ENCODE data around the gene FAM53A. TPM values are rescaled to one million over a fixed set of nuclear protein-coding genes. Genes with fewer than 3 reads are reported as not detected.

Gene FAM53A
- total RNA-seq, 1 experiment from 2014 or later: 1.6 TPM

- ChIA-PET CTCF (no interaction called here), POLR2A (ENCODE audit: low non-redundant PET) (no interaction called here)
- intact Hi-C loops (cut with micrococcal nuclease; ENCODE audit: unreplicated experiment): no loop called here
- no TSS peak for BruUV-seq (replicated peaks)
- no peaks in the 10 kb centered on the region for H3K36me3 ChIP-seq (ENCODE audit: insufficient read depth, low read length, poor library complexity, severe bottlenecking)
- no peaks in the 10 kb centered on the region for H3K4me1 ChIP-seq (ENCODE audit: insufficient read depth, low read length, poor library complexity, severe bottlenecking)
- no peak overlapping the region for H3K27ac ChIP-seq (ENCODE audit: low read depth, low read length, poor library complexity, severe bottlenecking)
- no peaks in the 10 kb centered on the region for H3K9me3 ChIP-seq (ENCODE audit: low read depth, low read length, poor library complexity, severe bottlenecking)
- no peak overlapping the region for H3K4me3 ChIP-seq (ENCODE audit: low read depth, low read length, poor library complexity, severe bottlenecking)
- DNase-seq (ENCODE audit: low spot score): no peak
- TF ChIP-seq EZH2 (IDR thresholded peaks at IDR 0.05; ENCODE audit: borderline replicate concordance, low read depth, low read length, poor library complexity, severe bottlenecking): no peak
- no peak for TF ChIP-seq CTCF (conservative IDR thresholded peaks at IDR 0.05; ENCODE audit: low read depth, low read length)
- H3K27me3 ChIP-seq (replicated peaks; ENCODE audit: insufficient read depth, low read depth, low read length, poor library complexity): no peaks in the 10 kb centered on the region
These were observed 36.7 kb downstream of the FAM53A start for GRCh38 chr4:1647432-1647831.

DNA sequence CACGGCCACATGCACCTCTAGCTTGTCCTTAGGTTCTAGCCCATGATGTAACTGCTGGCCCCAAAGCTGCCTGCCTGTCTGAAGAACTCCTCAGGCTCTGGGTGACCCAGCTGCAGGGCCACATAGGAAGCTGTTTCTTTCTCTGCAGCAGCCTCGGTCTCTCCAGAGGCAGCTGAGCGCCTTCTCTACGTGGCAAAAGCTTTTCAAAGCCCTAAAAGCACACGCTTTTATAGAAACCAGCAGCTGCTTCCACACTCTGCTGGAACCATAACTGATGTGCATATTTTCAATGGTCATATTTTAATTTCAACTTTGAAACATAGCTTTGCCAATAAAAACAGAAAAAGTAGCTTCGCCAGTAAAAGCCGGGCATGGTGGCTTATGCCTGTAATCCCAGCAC is 37.4 kb downstream of the FAM53A start:
- no peaks in the 10 kb centered on the region for H3K9me3 ChIP-seq (ENCODE audit: low read depth, low read length, poor library complexity, severe bottlenecking)
- no peaks in the 10 kb centered on the region for H3K4me1 ChIP-seq (ENCODE audit: insufficient read depth, low read length, poor library complexity, severe bottlenecking)
- no peaks in the 10 kb centered on the region for H3K36me3 ChIP-seq (ENCODE audit: insufficient read depth, low read length, poor library complexity, severe bottlenecking)
- H3K27ac ChIP-seq (ENCODE audit: low read depth, low read length, poor library complexity, severe bottlenecking): no peak overlapping the region
- intact Hi-C loops (cut with micrococcal nuclease; ENCODE audit: unreplicated experiment): no loop called here
- POLR2A ChIA-PET (ENCODE audit: low non-redundant PET): no interaction called here
- no TSS peak for BruUV-seq (replicated peaks)
- no peak overlapping the region for H3K4me3 ChIP-seq (ENCODE audit: low read depth, low read length, poor library complexity, severe bottlenecking)
- CTCF ChIA-PET: no interaction called here
- H3K27me3 ChIP-seq (replicated peaks; ENCODE audit: insufficient read depth, low read depth, low read length, poor library complexity): no peaks in the 10 kb centered on the region
- TF ChIP-seq EZH2 (IDR thresholded peaks at IDR 0.05; ENCODE audit: borderline replicate concordance, low read depth, low read length, poor library complexity, severe bottlenecking) (no peak), CTCF (conservative IDR thresholded peaks at IDR 0.05; ENCODE audit: low read depth, low read length) (no peak)
- no peak for DNase-seq (ENCODE audit: low spot score)

GRCh38 chr4:1644891-1645657 is 39.0 kb downstream of the FAM53A start:
- H3K27ac ChIP-seq (ENCODE audit: low read depth, low read length, poor library complexity, severe bottlenecking): no peak overlapping the region
- intact Hi-C loops (cut with micrococcal nuclease; ENCODE audit: unreplicated experiment): no loop called here
- no peaks in the 10 kb centered on the region for H3K27me3 ChIP-seq (replicated peaks; ENCODE audit: insufficient read depth, low read depth, low read length, poor library complexity)
- CTCF ChIA-PET: no interaction called here
- DNase-seq (ENCODE audit: low spot score): no peak
- BruUV-seq (replicated peaks): no TSS peak
- H3K4me1 ChIP-seq (ENCODE audit: insufficient read depth, low read length, poor library complexity, severe bottlenecking): no peaks in the 10 kb centered on the region
- POLR2A ChIA-PET (ENCODE audit: low non-redundant PET): no interaction called here
- no peaks in the 10 kb centered on the region for H3K36me3 ChIP-seq (ENCODE audit: insufficient read depth, low read length, poor library complexity, severe bottlenecking)
- H3K9me3 ChIP-seq (ENCODE audit: low read depth, low read length, poor library complexity, severe bottlenecking): no peaks in the 10 kb centered on the region
- H3K4me3 ChIP-seq (ENCODE audit: low read depth, low read length, poor library complexity, severe bottlenecking): no peak overlapping the region
- TF ChIP-seq CTCF (conservative IDR thresholded peaks at IDR 0.05; ENCODE audit: low read depth, low read length) (no peak), EZH2 (IDR thresholded peaks at IDR 0.05; ENCODE audit: borderline replicate concordance, low read depth, low read length, poor library complexity, severe bottlenecking) (no peak)
